ENCODE data around the gene ZNF814. TPM values are rescaled to one million over a fixed set of nuclear protein-coding genes. Genes with fewer than 3 reads are reported as not detected.
"Not testable (repeated sequence)": the region's sequence is repeated elsewhere in the genome, so short reads cannot be mapped to it uniquely, and the experiment has no call there.

Gene ZNF814
- total RNA-seq, 1 donor from 2014 or later = 8.5 TPM

DNA sequence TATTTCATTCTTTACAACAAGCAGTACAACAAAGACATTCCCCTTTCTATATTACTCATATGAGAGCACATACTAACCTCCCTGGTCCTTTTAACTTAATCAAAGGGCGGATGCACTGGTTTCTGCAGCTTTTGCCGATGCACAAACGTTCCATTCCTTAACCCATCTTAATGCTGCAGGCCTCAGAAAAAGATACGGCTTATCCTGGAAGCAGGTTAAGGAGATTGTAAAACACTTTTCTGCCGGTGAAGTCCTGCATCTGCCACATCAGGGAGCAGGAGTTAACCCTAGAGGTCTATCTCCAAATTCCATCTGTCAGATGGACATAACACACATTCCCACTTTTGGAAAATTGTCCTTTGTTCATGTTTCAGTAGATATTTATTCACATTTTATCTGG lies 11.5 kb upstream of the ZNF814 start:
- no peaks in the 10 kb centered on the region for H3K27me3 Mint-ChIP-seq (ENCODE audit: low read depth)
- TF ChIP-seq, protein P1, sequence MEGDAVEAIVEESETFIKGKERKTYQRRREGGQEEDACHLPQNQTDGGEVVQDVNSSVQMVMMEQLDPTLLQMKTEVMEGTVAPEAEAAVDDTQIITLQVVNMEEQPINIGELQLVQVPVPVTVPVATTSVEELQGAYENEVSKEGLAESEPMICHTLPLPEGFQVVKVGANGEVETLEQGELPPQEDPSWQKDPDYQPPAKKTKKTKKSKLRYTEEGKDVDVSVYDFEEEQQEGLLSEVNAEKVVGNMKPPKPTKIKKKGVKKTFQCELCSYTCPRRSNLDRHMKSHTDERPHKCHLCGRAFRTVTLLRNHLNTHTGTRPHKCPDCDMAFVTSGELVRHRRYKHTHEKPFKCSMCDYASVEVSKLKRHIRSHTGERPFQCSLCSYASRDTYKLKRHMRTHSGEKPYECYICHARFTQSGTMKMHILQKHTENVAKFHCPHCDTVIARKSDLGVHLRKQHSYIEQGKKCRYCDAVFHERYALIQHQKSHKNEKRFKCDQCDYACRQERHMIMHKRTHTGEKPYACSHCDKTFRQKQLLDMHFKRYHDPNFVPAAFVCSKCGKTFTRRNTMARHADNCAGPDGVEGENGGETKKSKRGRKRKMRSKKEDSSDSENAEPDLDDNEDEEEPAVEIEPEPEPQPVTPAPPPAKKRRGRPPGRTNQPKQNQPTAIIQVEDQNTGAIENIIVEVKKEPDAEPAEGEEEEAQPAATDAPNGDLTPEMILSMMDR (IDR thresholded peaks at IDR 0.05) = no peak
- no peak overlapping the region for H3K27ac Mint-ChIP-seq (ENCODE audit: unreplicated experiment)
- H3K36me3 Mint-ChIP-seq (ENCODE audit: low read depth) = peaks cover 3% of the 10 kb centered on the region
- no peaks in the 10 kb centered on the region for H3K9me3 Mint-ChIP-seq (ENCODE audit: low read depth)
- no peak for DNase-seq (ENCODE audit: low spot score)
- H3K4me3 Mint-ChIP-seq (ENCODE audit: unreplicated experiment) = no peak overlapping the region
- H3K4me1 Mint-ChIP-seq (ENCODE audit: low read depth) = peaks cover 4% of the 10 kb centered on the region

GRCh38 chr19:57890706-57891105 lies 1.9 kb upstream of the ZNF814 start:
- H3K27me3 Mint-ChIP-seq (ENCODE audit: low read depth); H3K4me3 Mint-ChIP-seq (ENCODE audit: unreplicated experiment); DNase-seq (ENCODE audit: low spot score): not testable (repeated sequence)
- Mint-ChIP-seq H3K36me3 (ENCODE audit: low read depth) (peaks cover 12% of the 10 kb centered on the region), H3K4me1 (ENCODE audit: low read depth) (peaks cover 29% of the 10 kb centered on the region), H3K9me3 (ENCODE audit: low read depth) (peaks cover 13% of the 10 kb centered on the region), H3K27ac (ENCODE audit: unreplicated experiment) (peak overlapping the region; percentile 45)

DNA sequence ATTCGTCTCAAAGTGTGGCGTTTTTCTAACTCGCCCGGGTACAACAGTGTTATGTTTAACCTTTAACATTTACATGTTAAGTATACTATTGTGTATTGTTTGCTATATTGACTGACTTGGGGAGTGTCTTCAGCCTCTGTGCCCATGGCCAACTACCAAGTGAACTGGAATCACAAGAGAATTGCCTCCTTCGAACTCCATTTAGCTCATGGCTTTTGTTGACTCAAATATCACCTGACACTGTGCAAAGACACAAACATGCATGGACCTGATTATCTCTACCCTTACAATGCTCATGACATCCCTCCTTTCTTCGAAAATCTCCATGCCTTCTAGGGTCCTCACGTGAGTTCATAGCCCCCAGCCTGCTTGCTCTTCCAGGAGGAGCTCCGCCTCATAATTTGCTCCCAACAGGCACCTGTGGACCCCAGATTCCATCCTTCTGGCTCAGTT lies 704 bp downstream of the ZNF814 start:
- TF ChIP-seq, protein P1 (IDR thresholded peaks at IDR 0.05) = no peak
- Mint-ChIP-seq H3K27me3 (ENCODE audit: low read depth) (no peaks in the 10 kb centered on the region), H3K9me3 (ENCODE audit: low read depth) (peaks cover 13% of the 10 kb centered on the region), H3K4me1 (ENCODE audit: low read depth) (peaks cover 29% of the 10 kb centered on the region), H3K4me3 (ENCODE audit: unreplicated experiment) (peak overlapping the region; percentile 91), H3K27ac (ENCODE audit: unreplicated experiment) (peak overlapping the region; percentile 86), H3K36me3 (ENCODE audit: low read depth) (peaks cover 15% of the 10 kb centered on the region)
- no peak for DNase-seq (ENCODE audit: low spot score)

GRCh38 chr19:57887195-57887941 lies 1.5 kb downstream of the ZNF814 start:
- Mint-ChIP-seq H3K27me3 (ENCODE audit: low read depth) (no peaks in the 10 kb centered on the region), H3K9me3 (ENCODE audit: low read depth) (peaks cover 13% of the 10 kb centered on the region), H3K4me1 (ENCODE audit: low read depth) (peaks cover 29% of the 10 kb centered on the region), H3K27ac (ENCODE audit: unreplicated experiment) (peak overlapping the region; percentile 46), H3K36me3 (ENCODE audit: low read depth) (peaks cover 18% of the 10 kb centered on the region), H3K4me3 (ENCODE audit: unreplicated experiment) (peak overlapping the region; percentile 91)
- no peak for DNase-seq (ENCODE audit: low spot score)
- TF ChIP-seq, protein P1 (IDR thresholded peaks at IDR 0.05) = no peak

DNA sequence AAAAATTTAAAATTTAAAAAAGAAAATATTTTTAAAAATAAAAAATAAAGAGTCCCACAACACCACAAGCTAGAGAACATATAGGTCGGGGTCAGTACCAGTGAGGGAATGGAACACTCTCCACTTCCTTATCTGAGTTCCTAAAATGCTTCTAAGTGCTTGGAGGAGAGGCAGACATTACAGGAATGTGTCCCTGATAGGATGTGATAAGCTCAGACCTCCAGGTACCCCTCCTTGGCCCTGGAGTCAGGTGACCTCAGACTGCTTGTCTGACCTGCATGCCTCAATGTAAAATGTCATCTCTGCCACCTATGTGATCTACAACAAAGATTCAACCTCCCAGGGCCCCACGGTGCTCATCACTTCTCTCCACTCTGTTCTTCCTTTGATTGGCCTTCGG lies 2.8 kb downstream of the ZNF814 start:
- no peak overlapping the region for H3K4me3 Mint-ChIP-seq (ENCODE audit: unreplicated experiment)
- H3K9me3 Mint-ChIP-seq (ENCODE audit: low read depth) = peaks cover 13% of the 10 kb centered on the region
- no peaks in the 10 kb centered on the region for H3K27me3 Mint-ChIP-seq (ENCODE audit: low read depth)
- no peak overlapping the region for H3K27ac Mint-ChIP-seq (ENCODE audit: unreplicated experiment)
- TF ChIP-seq, protein P1 (IDR thresholded peaks at IDR 0.05) = no peak
- DNase-seq (ENCODE audit: low spot score) = no peak
- H3K36me3 Mint-ChIP-seq (ENCODE audit: low read depth) = peaks cover 18% of the 10 kb centered on the region
- H3K4me1 Mint-ChIP-seq (ENCODE audit: low read depth) = peaks cover 29% of the 10 kb centered on the region

DNA sequence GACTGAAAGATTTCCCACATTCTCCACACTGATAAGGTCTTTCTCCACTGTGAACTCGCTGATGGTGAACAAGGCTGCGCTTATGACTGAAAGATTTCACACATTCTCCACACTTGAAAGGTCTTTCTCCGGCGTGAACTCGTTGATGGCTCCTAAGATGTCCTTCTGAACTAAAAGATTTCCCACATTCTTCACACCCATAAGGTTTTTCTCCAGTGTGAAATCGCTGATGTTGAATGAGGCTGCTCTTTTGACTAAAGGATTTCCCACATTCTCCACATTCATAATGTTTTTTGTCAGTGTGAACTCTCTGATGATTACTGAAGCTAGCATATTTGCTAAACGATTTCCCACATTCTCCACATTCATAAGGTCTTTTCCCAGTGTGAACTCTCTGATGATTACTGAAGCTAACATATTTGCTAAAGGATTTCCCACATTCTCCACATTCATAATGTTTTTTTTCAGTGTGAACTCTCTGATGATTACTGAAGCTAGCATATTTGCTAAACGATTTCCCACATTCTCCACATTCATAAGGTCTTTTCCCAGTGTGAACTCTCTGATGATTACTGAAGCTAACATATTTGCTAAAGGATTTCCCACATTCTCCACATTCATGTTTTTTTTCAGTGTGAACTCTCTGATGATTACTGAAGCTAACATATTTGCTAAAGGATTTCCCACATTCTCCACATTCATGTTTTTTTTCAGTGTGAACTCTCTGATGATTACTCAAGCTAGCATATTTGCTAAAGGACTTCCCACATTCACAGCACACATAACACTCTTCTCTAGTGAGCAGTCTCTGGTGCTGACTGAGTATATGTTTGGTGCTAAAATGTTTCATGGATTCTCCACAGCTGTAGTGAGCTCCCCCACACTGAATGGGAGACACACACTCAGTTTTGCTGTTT lies 14.7 kb downstream of the ZNF814 start:
- H3K36me3 Mint-ChIP-seq (ENCODE audit: low read depth) = peaks cover 64% of the 10 kb centered on the region
- DNase-seq (ENCODE audit: low spot score); H3K27me3 Mint-ChIP-seq (ENCODE audit: low read depth); H3K4me1 Mint-ChIP-seq (ENCODE audit: low read depth); H3K27ac Mint-ChIP-seq (ENCODE audit: unreplicated experiment); H3K4me3 Mint-ChIP-seq (ENCODE audit: unreplicated experiment): not testable (repeated sequence)
- peaks cover 60% of the 10 kb centered on the region for H3K9me3 Mint-ChIP-seq (ENCODE audit: low read depth)
